SU-DHL-6 (cell line): Measurements from ENCODE around the gene TKFC.

Experiments used
- H2AFZ ChIP-seq: fragments of 200-600 bp; sonication (generic); 2 replicates; pipeline ENCODE4 v1.6.1; 2014; ENCODE audit warnings: low read depth, mild to moderate bottlenecking, moderate library complexity, mixed read lengths, antibody characterized with exemption, low read length; ENCODE audit not compliant: severe bottlenecking
- H3F3A ChIP-seq: fragments of 200-600 bp; shearing (Covaris generic); 2 replicates; pipeline ENCODE4 v1.6.0; 2016; ENCODE audit warnings: antibody characterized with exemption, mild to moderate bottlenecking; ENCODE audit not compliant: insufficient read depth
- H3K27ac ChIP-seq: fragments of 200-600 bp; sonication (generic); 2 replicates; pipeline ENCODE4 v1.5.1; 2016; ENCODE audit warnings: low read depth, mild to moderate bottlenecking, low read length, moderate library complexity, mixed read lengths
- H3K27me3 ChIP-seq: fragments of 200-600 bp; sonication (generic), shearing (Covaris generic); 2 replicates; pipeline ENCODE4 v1.6.0; 2014; ENCODE audit warnings: mild to moderate bottlenecking, low read length
- H3K36me3 ChIP-seq: fragments of 200-600 bp; sonication (generic); 2 replicates; pipeline ENCODE4 v1.6.1; 2014; ENCODE audit warnings: mild to moderate bottlenecking, low read length, mixed read lengths
- H3K4me2 ChIP-seq: fragments of 300-600, 200-600 bp; shearing (Covaris generic), sonication (generic); 2 replicates; pipeline ENCODE4 v1.6.0; 2014; ENCODE audit warnings: low read length, low read depth, mild to moderate bottlenecking; ENCODE audit not compliant: poor library complexity, severe bottlenecking
- H3K4me3 ChIP-seq: fragments of 200-600 bp; sonication (generic); 2 replicates; pipeline ENCODE4 v1.5.1; 2014; ENCODE audit warnings: antibody characterized with exemption, low read length, mild to moderate bottlenecking, mixed read lengths; ENCODE audit not compliant: insufficient read depth, poor library complexity, severe bottlenecking
- H3K79me2 ChIP-seq: fragments of 200-600 bp; sonication (generic); 2 replicates; pipeline ENCODE4 v1.6.1; 2014; ENCODE audit warnings: mild to moderate bottlenecking, low read length, moderate library complexity; ENCODE audit not compliant: insufficient read depth
- H3K9ac ChIP-seq: fragments of 200-600 bp; sonication (generic); 2 replicates; pipeline ENCODE4 v1.7.0; 2014; ENCODE audit warnings: mild to moderate bottlenecking, low read length
- H3K9me2 ChIP-seq: fragments of 200-600 bp; sonication (generic); replicated peaks from 2 replicates; pipeline ENCODE4 v1.6.1; 2014; ENCODE audit warnings: low read length; ENCODE audit not compliant: insufficient read depth
- H3K9me3 ChIP-seq: fragments of 200-600 bp; sonication (generic); 2 replicates; pipeline ENCODE4 v1.6.1; 2014; ENCODE audit warnings: low read length, mixed read lengths; ENCODE audit not compliant: insufficient read depth
- H4K20me1 ChIP-seq: fragments of 200-600 bp; sonication (generic); 2 replicates; pipeline ENCODE4 v1.6.1; 2014; ENCODE audit warnings: low read depth, mild to moderate bottlenecking, antibody characterized with exemption, low read length, moderate library complexity, mixed read lengths
- CTCF ChIP-seq: fragments of 200-600 bp; sonication (generic); IDR thresholded peaks from one replicate; pipeline ENCODE4 v1.5.1; 2017; ENCODE audit warnings: antibody characterized with exemption, mild to moderate bottlenecking, low read length, moderate library complexity; ENCODE audit not compliant: insufficient read depth, poor library complexity, severe bottlenecking
- EZH2phosphoT487 ChIP-seq: fragments of 200-600 bp; sonication (generic), shearing (Covaris generic); conservative IDR thresholded peaks from 2 replicates; pipeline ENCODE4 v1.6.1; 2018; ENCODE audit warnings: mild to moderate bottlenecking, antibody characterized with exemption, low read length, moderate library complexity, mixed read lengths

Gene TKFC

GRCh38 chr11:61325649-61326414 lies 7.2 kb upstream of the TKFC start:
- Histone ChIP-seq H3K27me3 (no peaks in the 10 kb centered on the region), H2AFZ (no peak overlapping the region), H3K79me2 (peaks cover 34% of the 10 kb centered on the region), H3K9ac (no peak overlapping the region), H3K36me3 (peaks cover 44% of the 10 kb centered on the region), H3F3A (no peaks in the 10 kb centered on the region), H3K27ac (no peak overlapping the region), H3K9me2 (no peaks in the 10 kb centered on the region), H3K9me3 (no peaks in the 10 kb centered on the region), H3K4me3 (no peak overlapping the region), H4K20me1 (0 out of 2 replicates have a peak, but pooled peaks cover 4% of the 10 kb centered on the region), H3K4me2 (no peak overlapping the region)
- TF ChIP-seq CTCF (no peak), EZH2phosphoT487 (no peak)

GRCh38 chr11:61327669-61328071 lies 5.4 kb upstream of the TKFC start:
- TF ChIP-seq EZH2phosphoT487, result no peak
- TF ChIP-seq CTCF, result no peak
- H3K4me3 ChIP-seq, result no peak overlapping the region
- H3K9ac ChIP-seq, result no peak overlapping the region
- no peaks in the 10 kb centered on the region for H3K9me3 ChIP-seq
- H4K20me1 ChIP-seq, result peaks cover 17% of the 10 kb centered on the region; the same call in 1 of the 2 replicates
- H3K9me2 ChIP-seq, result no peaks in the 10 kb centered on the region
- H3K27ac ChIP-seq, result no peak overlapping the region
- H3K36me3 ChIP-seq, result peaks cover 26% of the 10 kb centered on the region
- no peak overlapping the region for H2AFZ ChIP-seq
- H3K4me2 ChIP-seq, result no peak overlapping the region
- H3F3A ChIP-seq, result no peaks in the 10 kb centered on the region
- peaks cover 52% of the 10 kb centered on the region for H3K79me2 ChIP-seq
- H3K27me3 ChIP-seq, result no peaks in the 10 kb centered on the region

- H3K79me2 ChIP-seq, result peaks cover 54% of the 10 kb centered on the region
- TF ChIP-seq CTCF, result no peak
- TF ChIP-seq EZH2phosphoT487, result no peak
- H2AFZ ChIP-seq, result no peak overlapping the region
- 0 out of 2 replicates have a peak, but pooled peaks cover under 1% of the 10 kb centered on the region for H3F3A ChIP-seq
- H3K9me2 ChIP-seq, result no peaks in the 10 kb centered on the region
- H3K4me3 ChIP-seq, result no peak overlapping the region
- no peak overlapping the region for H3K9ac ChIP-seq
- no peaks in the 10 kb centered on the region for H3K9me3 ChIP-seq
- H4K20me1 ChIP-seq, result peaks cover 17% of the 10 kb centered on the region; the same call in 1 of the 2 replicates
- peaks cover 19% of the 10 kb centered on the region for H3K36me3 ChIP-seq
- H3K27me3 ChIP-seq, result no peaks in the 10 kb centered on the region
- no peak overlapping the region for H3K4me2 ChIP-seq
- H3K27ac ChIP-seq, result no peak overlapping the region
These were observed 4.7 kb upstream of the TKFC start for GRCh38 chr11:61328351-61328750.
